Activated CD4-positive, alpha-beta T cell treated with anti-CD3 and anti-CD28 coated beads, Interleukin-10, Interleukin-2, amounts not matched to agents 100 ng/mL and 50 ng/mL, durations not matched to agents 16 hours and 8 hours (primary cell): ENCODE measurements around the gene COX8A.
"Not testable (repeated sequence)": the region's sequence is repeated elsewhere in the genome, so short reads cannot be mapped to it uniquely, and the experiment has no call there.

Experiments
- DNase-seq: peaks from one replicate; pipeline ENCODE4 v3.0.0-alpha.2; 2020

COX8A gene

GRCh38 chr11:63970902-63971301 is 3.5 kb upstream of the COX8A start:
- DNase-seq, result no peak

DNA sequence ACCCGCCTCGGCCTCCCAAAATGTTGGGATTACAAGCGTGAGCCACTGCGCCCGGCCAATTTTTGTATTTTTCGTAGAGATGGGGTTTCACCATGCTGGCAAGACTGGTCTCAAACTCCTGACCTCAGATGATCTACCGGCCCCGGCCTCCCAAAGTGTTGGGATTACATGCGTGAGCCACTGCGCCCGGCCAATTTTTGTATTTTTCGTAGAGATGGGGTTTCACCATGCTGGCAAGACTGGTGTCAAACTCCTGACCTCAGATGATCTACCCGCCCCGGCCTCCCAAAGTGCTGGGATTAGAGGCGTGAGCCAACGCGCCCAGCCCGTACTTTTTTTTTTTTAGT is 535 bp upstream of the COX8A start:
- DNase-seq, result not testable (repeated sequence)

GRCh38 chr11:63978551-63979239 is 4.3 kb downstream of the COX8A start:
- DNase-seq, result no peak

DNA sequence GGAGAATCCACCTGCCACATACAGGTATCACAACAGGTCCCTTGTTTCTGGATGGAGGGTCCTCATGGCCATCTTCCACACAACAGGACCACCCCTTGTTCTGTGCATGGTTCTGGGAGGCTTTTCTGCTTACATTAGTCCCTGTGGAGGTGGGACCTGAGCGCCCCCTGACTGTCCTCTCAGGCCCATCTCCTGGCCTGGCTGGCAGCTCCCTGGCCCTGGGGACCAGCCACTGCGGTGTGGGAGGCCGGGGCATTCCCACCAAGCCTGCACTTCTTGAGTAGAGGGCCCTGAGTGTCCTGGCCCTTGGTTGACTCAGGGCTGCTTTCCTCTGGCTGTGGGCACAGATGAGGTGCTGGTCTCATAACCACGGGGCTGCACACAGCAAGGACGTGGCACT is 5.0 kb downstream of the COX8A start:
- no peak for DNase-seq

DNA sequence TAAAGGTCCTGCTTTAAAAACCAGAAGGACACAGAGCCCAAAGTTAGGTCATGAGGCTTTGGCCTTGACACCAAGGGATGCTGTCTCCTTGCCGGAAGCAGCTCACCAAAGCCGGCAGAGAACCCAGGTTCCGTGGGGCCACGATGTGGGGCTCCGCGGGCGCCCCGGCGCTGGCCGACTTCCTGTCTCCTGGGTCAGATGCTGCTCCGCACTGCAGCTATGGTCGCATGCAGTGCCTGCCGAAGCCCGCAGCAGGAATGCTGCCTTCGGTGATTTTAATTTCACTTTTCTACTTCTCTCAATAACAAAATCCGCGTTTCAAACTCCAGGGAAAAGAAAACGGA is 11.4 kb downstream of the COX8A start:
- peak; percentile 85 for DNase-seq

- peak; percentile 94 for DNase-seq
Measured at GRCh38 chr11:63986156-63986931, 11.9 kb downstream of the COX8A start, which contains the start of gene OTUB1. TSS of gene OTUB1 (plus strand) at chr11:63986438. CDS start at chr11:63986457, 19 bp downstream.

DNA sequence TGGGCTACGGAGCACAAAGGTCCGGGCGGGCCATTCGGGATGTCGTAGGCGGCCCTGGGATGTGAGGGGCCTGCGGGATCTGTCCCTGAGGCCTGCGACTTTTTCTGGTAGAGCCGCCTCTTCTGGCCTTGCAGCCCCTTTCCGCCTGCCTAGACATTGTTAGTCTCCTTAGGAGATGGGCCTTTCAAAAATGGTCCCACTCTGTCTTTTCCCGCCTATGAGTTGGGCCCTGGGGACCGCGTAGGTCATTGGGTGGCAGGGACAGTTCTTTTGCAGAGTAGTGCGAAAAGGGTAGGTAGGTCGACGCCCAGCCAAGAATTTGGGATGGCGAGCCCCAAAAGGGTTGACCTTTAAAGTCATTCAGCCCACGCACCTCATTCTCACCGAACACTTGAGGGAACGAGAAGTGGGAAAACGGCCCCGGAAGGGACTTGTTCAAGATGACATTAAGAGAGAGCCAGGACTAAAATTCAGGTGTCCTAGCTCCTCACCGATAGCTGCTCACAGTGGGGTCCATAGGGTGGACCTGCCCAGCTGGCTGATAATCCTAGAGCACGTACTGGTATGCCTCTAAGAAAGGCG is 12.6 kb downstream of the COX8A start:
- no peak for DNase-seq

DNA sequence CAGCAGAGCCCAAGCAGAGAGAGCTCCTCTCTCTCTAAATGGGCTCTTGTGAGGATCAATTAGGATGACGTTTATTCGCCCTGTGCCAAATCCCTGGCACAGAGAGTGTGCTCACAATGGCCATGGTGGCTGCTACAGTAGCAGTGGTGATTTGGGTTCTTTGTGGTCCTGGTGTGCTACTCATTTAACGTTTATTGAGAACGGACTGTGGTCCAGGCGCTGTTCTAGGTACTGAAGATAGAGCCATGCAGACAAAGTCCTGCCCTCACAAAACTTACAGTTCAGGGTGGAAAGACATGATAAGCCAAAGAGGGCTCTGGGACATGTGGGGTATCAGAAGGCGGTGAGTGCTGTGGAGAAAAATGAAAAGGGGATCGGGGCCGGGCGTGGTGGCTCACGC is 17.1 kb downstream of the COX8A start:
- no peak for DNase-seq

DNA sequence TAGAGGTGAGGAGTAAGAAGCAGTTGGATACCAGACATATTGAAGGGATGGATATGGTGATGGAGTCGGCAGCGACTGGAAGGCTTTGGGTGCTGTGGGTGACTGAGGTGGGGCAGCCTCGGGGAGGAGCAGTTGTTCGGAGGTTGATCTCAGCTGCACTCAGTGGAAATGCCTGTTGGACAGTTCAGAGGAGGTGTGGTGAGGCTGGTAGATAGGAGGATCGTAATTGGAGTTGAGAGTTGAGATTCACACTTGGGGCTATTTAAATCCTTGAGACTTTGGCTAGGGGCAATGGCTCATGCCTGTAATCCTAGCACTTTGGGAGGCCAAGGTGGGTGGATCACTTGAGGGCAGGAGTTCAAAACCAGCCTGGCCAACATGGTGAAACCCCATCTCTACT is 18.7 kb downstream of the COX8A start:
- no peak for DNase-seq

- DNase-seq, result no peak
Measured at GRCh38 chr11:63993993-63994392, 19.6 kb downstream of the COX8A start.

GRCh38 chr11:63996512-63996911 is 22.1 kb downstream of the COX8A start:
- no peak for DNase-seq

- DNase-seq, result no peak
Measured at GRCh38 chr11:63997104-63997700, 22.8 kb downstream of the COX8A start.

GRCh38 chr11:63997801-63998337 is 23.4 kb downstream of the COX8A start:
- no peak for DNase-seq

DNA sequence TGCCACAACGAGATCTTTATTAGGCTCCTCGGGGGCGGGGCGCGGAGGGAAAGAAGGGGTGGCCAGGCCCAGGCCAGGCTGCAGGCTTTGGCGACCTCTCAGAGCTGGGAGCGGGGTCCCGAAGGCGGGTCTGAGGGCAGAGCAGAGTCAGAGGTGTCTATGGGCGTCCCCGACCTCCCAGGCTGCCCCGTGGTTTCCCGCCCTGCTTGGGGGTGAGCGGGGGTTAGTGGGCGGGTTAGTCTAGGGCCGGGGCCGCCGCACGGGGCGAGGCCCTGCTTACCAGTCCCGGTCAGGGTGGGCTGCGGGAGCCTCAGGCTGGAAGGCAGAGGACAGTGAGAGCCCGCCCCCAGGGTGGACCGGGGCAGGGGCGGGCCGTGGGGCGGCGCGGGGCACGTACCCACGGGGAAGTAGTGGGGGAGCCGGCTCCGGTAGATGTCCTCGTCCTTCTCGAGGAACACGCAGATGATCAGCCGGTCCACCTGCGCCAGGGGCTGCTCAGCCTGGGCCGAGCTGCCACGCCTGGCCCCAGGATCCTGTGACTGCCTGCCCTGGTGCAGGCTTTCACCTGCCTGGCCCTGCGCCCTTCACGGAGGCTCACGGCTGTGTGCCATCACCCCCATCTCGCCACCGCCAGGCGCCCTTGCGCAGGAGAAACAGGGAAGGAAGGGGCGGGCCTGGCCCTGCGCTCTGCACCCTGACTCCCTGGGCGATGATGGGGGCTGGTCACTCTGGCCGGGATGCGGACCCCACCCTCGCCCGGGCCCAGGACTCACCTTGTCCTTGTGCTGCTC is 24.3 kb downstream of the COX8A start:
- no peak for DNase-seq

DNA sequence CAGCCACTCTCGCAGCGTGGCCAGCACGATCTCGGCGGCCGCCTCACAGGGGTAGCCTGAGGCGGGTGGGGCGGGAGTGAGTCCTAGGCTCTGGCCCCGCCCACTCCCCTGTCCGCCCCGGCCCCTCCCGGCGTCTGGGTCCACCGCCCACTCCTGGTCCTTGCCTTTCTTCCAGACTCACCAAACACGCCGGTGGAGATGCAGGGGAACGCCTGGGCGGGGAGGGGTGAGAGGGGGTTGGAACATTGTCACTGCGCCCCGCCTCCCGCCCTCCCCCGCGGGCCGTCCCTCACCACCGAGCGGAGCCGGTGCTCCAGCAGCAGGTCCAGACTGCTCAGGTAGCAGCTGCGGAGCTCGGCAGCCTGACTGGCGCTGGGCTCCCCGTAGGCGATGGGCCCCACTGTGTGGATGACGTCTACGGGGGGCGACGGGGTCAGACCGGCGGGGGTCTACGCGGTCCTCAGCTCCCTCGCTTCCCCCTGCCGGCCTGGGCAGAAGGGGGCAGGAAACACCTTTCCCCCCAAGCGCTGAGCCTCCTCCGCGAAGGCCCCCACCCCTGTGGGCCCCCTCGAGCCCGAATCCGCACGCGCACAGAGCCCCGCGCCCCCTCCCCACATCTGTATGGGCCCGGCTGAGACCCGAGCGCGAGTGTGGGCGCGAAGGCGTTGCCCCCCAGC is 25.1 kb downstream of the COX8A start:
- peak; percentile 57 for DNase-seq

DNA sequence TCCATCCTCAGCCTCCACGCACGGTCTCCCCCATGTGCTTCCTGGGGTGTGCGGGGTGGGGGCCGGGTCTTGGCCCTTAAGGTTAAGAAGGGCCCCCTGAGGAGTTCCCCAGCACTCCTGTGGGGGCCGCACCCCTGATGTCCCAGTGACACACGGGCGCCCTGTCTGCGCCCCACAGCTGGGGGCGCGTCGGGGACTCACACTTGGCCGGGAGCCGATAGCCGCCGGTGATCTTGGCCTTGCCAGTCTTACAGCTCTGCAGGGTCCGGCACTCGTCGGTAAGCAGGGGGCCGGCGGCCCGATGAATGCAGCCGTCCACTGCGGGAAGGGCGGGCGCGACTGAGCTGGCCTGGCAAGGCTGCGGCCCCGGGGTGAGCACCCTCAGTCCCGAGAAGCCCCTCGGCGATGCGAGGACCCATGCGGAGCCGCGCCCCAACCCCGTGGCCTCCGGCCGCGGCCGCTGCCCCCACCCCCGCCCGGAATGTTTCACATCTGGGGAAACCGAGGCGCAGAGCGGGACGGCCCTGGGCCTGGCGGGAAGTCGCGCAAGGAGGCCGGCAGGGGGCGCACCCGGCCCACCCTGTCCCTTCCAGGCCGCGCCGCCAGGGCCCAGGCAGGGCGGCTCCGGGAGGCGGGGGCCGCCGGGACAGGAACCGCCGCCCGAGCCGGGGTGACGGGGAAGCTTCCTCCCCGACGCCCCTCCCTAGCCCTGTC is 25.8 kb downstream of the COX8A start:
- DNase-seq, result peak; percentile 80

DNA sequence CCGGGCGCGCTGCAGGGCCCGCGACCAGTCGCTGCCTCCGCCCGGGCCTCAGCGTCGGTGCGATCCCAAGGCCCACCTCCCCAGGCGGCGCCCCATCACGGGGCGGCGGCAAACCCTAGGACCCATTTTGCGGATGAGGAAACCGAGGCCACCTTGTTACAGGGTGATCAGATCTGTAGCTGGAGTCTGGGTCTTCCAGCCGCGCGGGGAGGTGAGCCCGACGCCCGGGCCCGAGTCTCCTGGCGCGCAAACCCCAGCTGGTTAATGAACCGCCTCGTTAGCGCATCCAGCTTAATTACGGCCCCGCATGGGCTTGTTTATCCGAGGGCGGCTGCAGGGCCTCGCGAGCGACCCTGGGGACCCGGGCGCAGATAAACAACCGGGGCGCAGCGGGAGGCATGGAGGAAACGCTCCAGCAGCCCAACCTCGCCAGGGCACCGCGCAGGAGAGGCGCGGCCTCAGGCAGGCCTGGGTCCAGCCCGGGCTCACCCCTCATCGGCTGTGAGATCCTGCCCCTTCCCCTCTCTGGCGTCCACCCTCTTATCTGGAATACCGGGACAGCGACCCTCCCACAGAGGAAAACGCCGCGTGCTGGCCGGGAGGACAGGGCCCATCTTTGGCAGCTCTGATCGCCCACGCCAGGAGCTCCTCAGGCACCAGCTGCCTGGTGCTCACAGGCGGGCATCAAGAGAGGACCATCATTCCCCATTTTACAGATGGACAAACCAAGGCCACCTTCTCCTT is 26.5 kb downstream of the COX8A start:
- no peak for DNase-seq

DNA sequence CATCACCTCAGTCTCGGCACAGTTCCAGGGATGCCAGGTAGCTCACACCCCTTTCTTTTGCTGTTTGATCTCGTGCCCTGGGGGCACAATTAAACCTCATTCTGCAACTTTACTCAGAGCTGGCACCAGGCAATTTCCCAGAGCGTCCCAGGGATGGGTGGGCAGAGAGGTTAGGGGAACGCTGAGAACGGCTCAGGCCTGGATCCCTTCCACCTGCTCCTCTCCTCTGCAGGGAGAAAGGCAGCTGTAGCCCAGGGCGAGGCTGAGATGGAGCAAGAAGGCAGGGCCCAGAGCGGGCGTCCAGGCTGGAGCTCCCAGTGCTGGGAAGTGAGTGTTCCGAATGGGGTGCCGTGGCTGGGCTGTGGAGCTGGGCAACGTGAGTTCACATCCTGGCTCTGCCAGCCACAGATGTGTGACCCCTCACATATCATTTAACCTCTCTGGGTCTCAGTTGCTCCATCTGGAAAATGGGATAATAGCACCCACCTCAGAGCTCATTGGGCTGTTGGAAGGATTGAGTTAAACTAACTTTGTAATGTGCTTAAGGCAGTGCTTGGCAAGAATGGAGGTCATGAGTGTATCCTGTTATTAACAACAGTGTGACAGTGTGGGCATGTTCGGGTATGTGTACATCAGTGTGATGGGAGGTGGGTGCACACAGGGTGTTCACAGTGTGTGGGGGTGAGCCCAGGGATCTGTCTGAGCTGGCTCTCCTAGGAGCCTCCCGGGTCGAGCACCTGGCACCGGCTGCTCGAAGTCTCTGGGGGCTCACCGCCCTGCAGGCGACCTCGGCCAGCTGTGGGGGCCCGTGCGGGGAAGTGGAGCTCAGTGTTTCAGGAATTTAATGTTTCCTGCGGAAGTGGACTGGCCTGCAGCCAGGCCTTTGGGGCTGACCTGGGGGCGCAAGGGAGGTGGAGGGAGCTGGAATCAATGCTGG is 27.3 kb downstream of the COX8A start:
- no peak for DNase-seq

DNA sequence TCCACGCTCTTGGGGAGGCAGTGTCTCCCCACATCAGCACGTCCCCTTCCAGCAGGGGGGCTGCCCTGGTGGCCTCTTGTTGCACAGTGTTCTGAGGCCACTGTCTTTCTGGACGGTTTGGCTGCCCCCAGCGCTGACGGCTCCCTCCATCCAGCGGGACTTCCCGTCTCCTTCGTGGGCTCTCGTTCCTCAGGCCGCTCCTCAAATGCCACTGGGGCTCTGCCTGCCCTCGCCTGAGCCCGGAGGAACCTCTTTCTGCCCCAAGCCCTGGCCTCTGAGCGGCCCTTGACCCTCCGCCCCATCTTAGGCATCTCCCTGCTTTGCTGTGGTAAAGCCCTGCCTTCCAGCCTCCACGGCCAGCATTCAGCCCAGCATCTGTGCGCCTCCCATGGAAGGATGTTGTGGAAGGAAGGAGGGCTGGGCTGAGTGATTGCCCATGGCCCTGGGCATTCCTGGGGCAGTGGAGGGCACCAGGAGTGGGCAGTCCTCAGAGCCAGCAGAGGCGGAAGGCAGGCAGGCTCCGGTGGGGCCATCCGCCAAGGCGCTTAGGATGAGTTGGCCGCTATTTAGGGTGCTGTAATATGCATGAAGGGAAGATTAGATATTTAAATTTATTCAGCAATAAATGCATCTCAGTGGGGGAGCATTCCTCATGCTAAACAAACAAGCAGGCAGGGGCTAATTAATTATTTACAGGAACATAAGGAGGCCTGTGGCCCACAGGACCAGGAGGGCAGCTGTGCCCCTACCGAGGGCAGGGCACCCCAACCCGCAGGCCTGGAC is 29.6 kb downstream of the COX8A start:
- DNase-seq, result no peak
